SH-SY5Y (cell line): ENCODE measurements around the gene FHL5.

ENCODE experiments used
- GATA2 ChIP-seq: IDR thresholded peaks from 2 replicates; pipeline ENCODE4 v1.6.1; 2011; ENCODE audit warnings: mild to moderate bottlenecking, low read depth, low read length
- GATA3 ChIP-seq: IDR thresholded peaks from 2 replicates; pipeline ENCODE4 v1.6.1; 2011; ENCODE audit warnings: low read depth, mild to moderate bottlenecking, low read length, moderate library complexity

DNA sequence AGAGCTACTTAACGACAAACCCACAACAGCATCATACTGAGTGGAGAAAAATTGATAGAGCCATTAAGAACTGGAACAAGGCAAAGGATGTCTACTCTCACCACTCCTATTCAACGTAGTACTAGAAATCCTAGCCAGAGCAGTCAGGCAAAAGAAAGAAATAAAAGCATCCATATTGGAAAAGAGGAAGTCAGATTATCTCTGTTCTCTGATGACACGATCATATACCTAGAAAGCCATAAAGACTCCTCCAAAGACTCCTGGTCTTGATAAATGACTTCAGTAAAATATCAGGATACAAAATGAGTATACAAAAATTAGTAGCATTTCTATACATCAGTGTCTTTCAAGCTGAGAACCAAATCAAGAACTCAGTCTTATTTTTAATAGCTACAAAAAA lies 17.0 kb upstream of the FHL5 start:
- TF ChIP-seq GATA3 (no peak), GATA2 (no peak)
